ENCODE data around the gene ZNF106.
A peak's percentile ranks its signal among the peaks of the same experiment; 100 is the strongest.

Gene ZNF106

DNA sequence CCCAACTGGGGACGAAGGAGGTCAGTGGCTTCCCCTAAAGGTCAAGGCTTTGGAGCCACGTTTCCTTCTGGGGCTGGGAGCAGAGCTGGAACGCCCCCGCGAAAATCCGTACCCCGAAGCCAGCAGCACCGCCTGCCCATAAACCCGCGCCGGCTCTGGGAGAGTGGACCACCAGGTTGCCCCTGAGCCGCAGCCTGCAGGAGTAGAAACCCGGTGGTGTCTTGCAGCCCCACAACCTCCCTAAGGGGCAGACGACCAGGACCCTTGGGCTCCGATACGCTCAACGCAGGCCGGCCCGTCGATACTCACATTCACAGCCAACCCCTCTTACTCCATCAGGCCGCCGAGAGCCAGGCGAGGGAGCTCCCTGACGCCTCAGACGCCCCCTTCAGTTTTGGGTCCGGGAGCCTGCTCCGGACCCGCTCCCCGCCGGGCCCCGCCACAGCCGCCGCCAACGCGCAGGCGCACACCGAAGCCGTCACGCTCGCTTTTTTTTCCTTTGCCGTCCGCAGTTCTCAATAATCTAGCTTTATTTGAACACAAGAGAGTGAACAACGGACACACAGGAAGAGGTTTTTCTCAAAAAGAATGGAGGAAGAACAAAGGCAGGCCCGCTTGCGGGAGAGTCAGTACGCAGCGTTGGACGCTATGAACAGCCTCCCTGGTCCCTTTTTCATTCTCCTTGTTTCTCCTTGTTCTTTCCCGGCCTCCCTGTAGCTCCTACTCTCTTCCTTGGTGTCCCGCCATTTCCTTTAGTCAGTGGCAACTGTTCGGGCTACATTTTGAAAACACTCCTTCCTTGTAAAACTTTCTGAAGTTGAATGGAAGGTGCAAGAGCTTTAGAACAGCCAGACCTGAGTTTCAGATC is at the start of gene ZNF106:
Gene ZNF106 (minus strand): TSS at position 471 of the 868 bp plus-strand sequence. CDS start 18,852 bp downstream, outside the sequence.
- Histone ChIP-seq H3K36me3 (ENCODE audit: control insufficient read depth in 2 of 2, insufficient read depth in 2 of 2, low read length in 2 of 2) (no peaks in the 10 kb centered on the region), H3K27ac (ENCODE audit: low read depth in 2 of 2, low read length in 2 of 2) (peak within 1 kb of the TSS; percentile 91 to 92), H3K4me1 (ENCODE audit: control insufficient read depth in 2 of 2, insufficient read depth in 2 of 2, low read length in 2 of 2) (peaks cover 5 to 11% of the 10 kb centered on the region in 2 donors), H3K9me3 (ENCODE audit: control insufficient read depth in 2 of 2, low read length in 2 of 2) (no peaks in the 10 kb centered on the region), H3K9ac (ENCODE audit: low read depth in 1 of 2, low read length in 2 of 2) (peak within 1 kb of the TSS; percentile 96 to 98), H3K27me3 (ENCODE audit: control insufficient read depth in 2 of 2, insufficient read depth in 2 of 2, low read length in 2 of 2) (no peaks in the 10 kb centered on the region), H3K4me3 (ENCODE audit: low read length in 2 of 2) (peak within 1 kb of the TSS; percentile 96 to 98)

GRCh38 chr15:42533246-42533645 is 42.3 kb upstream of the ZNF106 start:
- H3K27me3 ChIP-seq (ENCODE audit: control insufficient read depth in 2 of 2, insufficient read depth in 2 of 2, low read length in 2 of 2), result no peaks in the 10 kb centered on the region
- no peaks in the 10 kb centered on the region for H3K4me1 ChIP-seq (ENCODE audit: control insufficient read depth in 2 of 2, insufficient read depth in 2 of 2, low read length in 2 of 2)
- no peak overlapping the region for H3K4me3 ChIP-seq (ENCODE audit: low read length in 2 of 2)
- no peaks in the 10 kb centered on the region for H3K9me3 ChIP-seq (ENCODE audit: control insufficient read depth in 2 of 2, low read length in 2 of 2)
- H3K27ac ChIP-seq (ENCODE audit: low read depth in 2 of 2, low read length in 2 of 2), result no peak overlapping the region
- H3K36me3 ChIP-seq (ENCODE audit: control insufficient read depth in 2 of 2, insufficient read depth in 2 of 2, low read length in 2 of 2), result peaks cover 34 to 46% of the 10 kb centered on the region in 2 donors
- H3K9ac ChIP-seq (ENCODE audit: low read depth in 1 of 2, low read length in 2 of 2), result no peak overlapping the region

GRCh38 chr15:42528970-42529369 is 38.0 kb upstream of the ZNF106 start:
- no peak overlapping the region for H3K9ac ChIP-seq (ENCODE audit: low read depth in 1 of 2, low read length in 2 of 2)
- H3K36me3 ChIP-seq (ENCODE audit: control insufficient read depth in 2 of 2, insufficient read depth in 2 of 2, low read length in 2 of 2), result peaks cover 31 to 51% of the 10 kb centered on the region in 2 donors
- no peaks in the 10 kb centered on the region for H3K27me3 ChIP-seq (ENCODE audit: control insufficient read depth in 2 of 2, insufficient read depth in 2 of 2, low read length in 2 of 2)
- H3K9me3 ChIP-seq (ENCODE audit: control insufficient read depth in 2 of 2, low read length in 2 of 2), result no peaks in the 10 kb centered on the region
- H3K4me3 ChIP-seq (ENCODE audit: low read length in 2 of 2), result no peak overlapping the region
- no peak overlapping the region for H3K27ac ChIP-seq (ENCODE audit: low read depth in 2 of 2, low read length in 2 of 2)
- no peaks in the 10 kb centered on the region for H3K4me1 ChIP-seq (ENCODE audit: control insufficient read depth in 2 of 2, insufficient read depth in 2 of 2, low read length in 2 of 2)

DNA sequence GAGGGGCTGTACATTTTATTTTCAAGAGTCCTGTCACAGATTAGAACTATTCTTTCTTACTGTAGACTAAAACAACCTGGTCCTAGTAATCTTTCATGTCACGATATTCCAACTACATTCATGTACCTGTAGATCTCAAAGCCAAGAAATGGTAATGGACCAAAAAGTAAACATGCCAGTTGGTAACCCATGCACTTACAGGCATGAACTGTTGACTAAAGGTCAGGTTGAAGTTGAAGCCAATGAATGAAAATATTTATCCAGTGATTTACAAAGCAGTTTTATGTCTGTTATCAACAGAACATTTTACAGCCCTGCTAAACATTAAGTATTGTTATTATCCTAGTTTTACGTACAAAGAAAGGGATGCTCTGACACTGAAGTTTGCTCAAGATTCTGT is 32.4 kb upstream of the ZNF106 start:
- H3K4me3 ChIP-seq (ENCODE audit: low read length in 2 of 2), result no peak overlapping the region

GRCh38 chr15:42511007-42511391 is 20.1 kb upstream of the ZNF106 start:
- H3K9me3 ChIP-seq (ENCODE audit: control insufficient read depth in 2 of 2, low read length in 2 of 2), result no peaks in the 10 kb centered on the region
- no peak overlapping the region for H3K27ac ChIP-seq (ENCODE audit: low read depth in 2 of 2, low read length in 2 of 2)
- H3K4me3 ChIP-seq (ENCODE audit: low read length in 2 of 2), result no peak overlapping the region
- H3K36me3 ChIP-seq (ENCODE audit: control insufficient read depth in 2 of 2, insufficient read depth in 2 of 2, low read length in 2 of 2), result peaks cover 11 to 25% of the 10 kb centered on the region in 2 donors
- H3K9ac ChIP-seq (ENCODE audit: low read depth in 1 of 2, low read length in 2 of 2), result no peak overlapping the region
- no peaks in the 10 kb centered on the region for H3K27me3 ChIP-seq (ENCODE audit: control insufficient read depth in 2 of 2, insufficient read depth in 2 of 2, low read length in 2 of 2)
- no peaks in the 10 kb centered on the region for H3K4me1 ChIP-seq (ENCODE audit: control insufficient read depth in 2 of 2, insufficient read depth in 2 of 2, low read length in 2 of 2)

More for the DNA sequence above, 32.4 kb upstream of the ZNF106 start:
- no peaks in the 10 kb centered on the region for H3K27me3 ChIP-seq (ENCODE audit: control insufficient read depth in 2 of 2, insufficient read depth in 2 of 2, low read length in 2 of 2)
- H3K9ac ChIP-seq (ENCODE audit: low read depth in 1 of 2, low read length in 2 of 2), result no peak overlapping the region
- no peak overlapping the region for H3K27ac ChIP-seq (ENCODE audit: low read depth in 2 of 2, low read length in 2 of 2)
- H3K9me3 ChIP-seq (ENCODE audit: control insufficient read depth in 2 of 2, low read length in 2 of 2), result no peaks in the 10 kb centered on the region
- H3K4me1 ChIP-seq (ENCODE audit: control insufficient read depth in 2 of 2, insufficient read depth in 2 of 2, low read length in 2 of 2), result no peaks in the 10 kb centered on the region
- peaks cover 10 to 42% of the 10 kb centered on the region in 2 donors for H3K36me3 ChIP-seq (ENCODE audit: control insufficient read depth in 2 of 2, insufficient read depth in 2 of 2, low read length in 2 of 2)

DNA sequence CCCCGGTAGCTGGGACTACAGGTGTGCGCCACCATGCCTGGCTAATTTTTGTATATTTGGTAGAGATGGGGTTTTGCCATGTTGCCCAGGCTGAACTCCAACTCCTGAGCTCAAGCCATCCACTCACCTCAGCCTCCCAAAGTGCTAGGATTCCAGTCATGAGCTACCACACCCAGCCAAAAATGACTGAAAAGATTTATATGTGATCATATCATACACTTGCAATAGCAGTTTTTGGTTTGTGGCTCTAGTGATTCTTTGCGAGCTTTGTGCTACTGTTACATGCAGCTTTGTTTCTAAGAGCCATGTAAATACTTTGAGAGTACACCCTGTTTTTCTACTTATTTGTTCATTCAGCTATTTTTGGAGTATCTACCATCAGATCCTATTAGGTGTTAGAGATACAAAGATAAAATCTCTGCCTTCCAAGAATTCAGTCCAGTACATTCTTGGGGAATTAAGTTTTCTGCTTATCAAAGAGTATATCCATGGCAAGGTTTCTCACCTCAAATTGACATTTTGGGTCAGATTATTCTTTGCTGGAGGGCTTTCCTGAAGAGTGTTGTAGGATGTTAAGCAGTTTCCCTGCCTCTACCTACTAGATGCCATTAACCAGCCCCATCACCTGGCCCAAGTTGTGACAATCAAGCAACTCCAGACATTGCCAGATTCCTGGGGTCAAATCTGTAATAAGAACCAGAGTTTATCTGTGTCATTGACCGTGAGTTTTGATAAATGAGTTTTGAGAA is 19.5 kb upstream of the ZNF106 start:
- Histone ChIP-seq H3K4me1 (ENCODE audit: control insufficient read depth in 2 of 2, insufficient read depth in 2 of 2, low read length in 2 of 2) (no peaks in the 10 kb centered on the region), H3K27me3 (ENCODE audit: control insufficient read depth in 2 of 2, insufficient read depth in 2 of 2, low read length in 2 of 2) (no peaks in the 10 kb centered on the region), H3K9me3 (ENCODE audit: control insufficient read depth in 2 of 2, low read length in 2 of 2) (no peaks in the 10 kb centered on the region), H3K9ac (ENCODE audit: low read depth in 1 of 2, low read length in 2 of 2) (no peak overlapping the region), H3K36me3 (ENCODE audit: control insufficient read depth in 2 of 2, insufficient read depth in 2 of 2, low read length in 2 of 2) (peaks cover 7 to 19% of the 10 kb centered on the region in 2 donors), H3K4me3 (ENCODE audit: low read length in 2 of 2) (no peak overlapping the region), H3K27ac (ENCODE audit: low read depth in 2 of 2, low read length in 2 of 2) (no peak overlapping the region)

GRCh38 chr15:42508263-42508690 is 17.3 kb upstream of the ZNF106 start:
- no peaks in the 10 kb centered on the region for H3K9me3 ChIP-seq (ENCODE audit: control insufficient read depth in 2 of 2, low read length in 2 of 2)
- peak overlapping the region in 1 of 2 donors; percentile 32 for H3K9ac ChIP-seq (ENCODE audit: low read depth in 1 of 2, low read length in 2 of 2)
- no peak overlapping the region for H3K27ac ChIP-seq (ENCODE audit: low read depth in 2 of 2, low read length in 2 of 2)
- H3K4me1 ChIP-seq (ENCODE audit: control insufficient read depth in 2 of 2, insufficient read depth in 2 of 2, low read length in 2 of 2), result no peaks in the 10 kb centered on the region
- no peaks in the 10 kb centered on the region for H3K27me3 ChIP-seq (ENCODE audit: control insufficient read depth in 2 of 2, insufficient read depth in 2 of 2, low read length in 2 of 2)
- H3K36me3 ChIP-seq (ENCODE audit: control insufficient read depth in 2 of 2, insufficient read depth in 2 of 2, low read length in 2 of 2), result peaks cover 0 to 8% of the 10 kb centered on the region in 2 donors
- no peak overlapping the region for H3K4me3 ChIP-seq (ENCODE audit: low read length in 2 of 2)

GRCh38 chr15:42507514-42507913 is 16.6 kb upstream of the ZNF106 start:
- no peak overlapping the region for H3K9ac ChIP-seq (ENCODE audit: low read depth in 1 of 2, low read length in 2 of 2)
- no peaks in the 10 kb centered on the region for H3K9me3 ChIP-seq (ENCODE audit: control insufficient read depth in 2 of 2, low read length in 2 of 2)
- H3K27ac ChIP-seq (ENCODE audit: low read depth in 2 of 2, low read length in 2 of 2), result no peak overlapping the region
- no peaks in the 10 kb centered on the region for H3K27me3 ChIP-seq (ENCODE audit: control insufficient read depth in 2 of 2, insufficient read depth in 2 of 2, low read length in 2 of 2)
- H3K4me3 ChIP-seq (ENCODE audit: low read length in 2 of 2), result no peak overlapping the region
- H3K36me3 ChIP-seq (ENCODE audit: control insufficient read depth in 2 of 2, insufficient read depth in 2 of 2, low read length in 2 of 2), result peaks cover 0 to 3% of the 10 kb centered on the region in 2 donors
- H3K4me1 ChIP-seq (ENCODE audit: control insufficient read depth in 2 of 2, insufficient read depth in 2 of 2, low read length in 2 of 2), result no peaks in the 10 kb centered on the region

GRCh38 chr15:42504631-42505030 is 13.7 kb upstream of the ZNF106 start:
- no peak overlapping the region for H3K9ac ChIP-seq (ENCODE audit: low read depth in 1 of 2, low read length in 2 of 2)
- H3K9me3 ChIP-seq (ENCODE audit: control insufficient read depth in 2 of 2, low read length in 2 of 2), result no peaks in the 10 kb centered on the region
- no peak overlapping the region for H3K27ac ChIP-seq (ENCODE audit: low read depth in 2 of 2, low read length in 2 of 2)
- no peaks in the 10 kb centered on the region for H3K27me3 ChIP-seq (ENCODE audit: control insufficient read depth in 2 of 2, insufficient read depth in 2 of 2, low read length in 2 of 2)
- H3K4me1 ChIP-seq (ENCODE audit: control insufficient read depth in 2 of 2, insufficient read depth in 2 of 2, low read length in 2 of 2), result peaks cover 3 to 4% of the 10 kb centered on the region in 2 donors
- no peaks in the 10 kb centered on the region for H3K36me3 ChIP-seq (ENCODE audit: control insufficient read depth in 2 of 2, insufficient read depth in 2 of 2, low read length in 2 of 2)
- no peak overlapping the region for H3K4me3 ChIP-seq (ENCODE audit: low read length in 2 of 2)

GRCh38 chr15:42503825-42504224 is 12.9 kb upstream of the ZNF106 start:
- Histone ChIP-seq H3K4me3 (ENCODE audit: low read length in 2 of 2) (no peak overlapping the region), H3K4me1 (ENCODE audit: control insufficient read depth in 2 of 2, insufficient read depth in 2 of 2, low read length in 2 of 2) (peaks cover 8 to 9% of the 10 kb centered on the region in 2 donors), H3K36me3 (ENCODE audit: control insufficient read depth in 2 of 2, insufficient read depth in 2 of 2, low read length in 2 of 2) (no peaks in the 10 kb centered on the region), H3K9me3 (ENCODE audit: control insufficient read depth in 2 of 2, low read length in 2 of 2) (no peaks in the 10 kb centered on the region), H3K27ac (ENCODE audit: low read depth in 2 of 2, low read length in 2 of 2) (no peak overlapping the region), H3K9ac (ENCODE audit: low read depth in 1 of 2, low read length in 2 of 2) (no peak overlapping the region), H3K27me3 (ENCODE audit: control insufficient read depth in 2 of 2, insufficient read depth in 2 of 2, low read length in 2 of 2) (no peaks in the 10 kb centered on the region)
